Epithelial cell of esophagus (primary cell): Measurements from ENCODE around the gene KLHL42.

Source experiments
- DNase-seq: peaks from one replicate; pipeline ENCODE4 v3.0.0; 2010; ENCODE audit warnings: low read depth
- H3K4me3 ChIP-seq: 2 replicates; pipeline ENCODE4 v1.5.1; 2011; ENCODE audit warnings: mild to moderate bottlenecking, low read length, control low read depth
- TF ChIP-seq, protein P1 (sequence below): IDR thresholded peaks from 2 replicates; pipeline ENCODE4 v1.5.1; 2011; ENCODE audit warnings: low read depth, mild to moderate bottlenecking, low read length, control low read depth, inconsistent platforms; ENCODE audit not compliant: insufficient read depth; ENCODE audit errors: missing control alignments

The KLHL42 gene

DNA sequence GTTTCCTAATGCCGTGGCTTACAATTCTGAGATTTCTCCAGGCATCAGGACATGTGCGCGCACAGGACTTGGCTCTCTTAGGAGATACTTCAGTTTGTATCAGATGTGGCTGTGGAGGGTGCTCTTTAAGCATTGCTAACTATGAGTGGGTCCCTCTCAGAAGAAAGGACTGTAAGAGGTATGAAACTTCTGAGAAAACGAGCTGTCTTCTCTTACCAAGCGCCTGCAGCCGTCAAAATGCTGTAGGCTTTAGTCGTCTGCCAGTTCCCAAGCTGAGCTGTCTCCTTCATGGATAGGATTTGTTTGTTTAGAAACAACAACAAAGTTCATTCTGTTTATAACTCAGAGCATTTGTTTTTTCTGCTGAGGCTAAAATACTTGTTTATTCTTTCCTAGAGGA, 16.1 kb downstream of the KLHL42 start:
- no peak overlapping the region for H3K4me3 ChIP-seq
- no peak for DNase-seq
- TF ChIP-seq, protein P1, sequence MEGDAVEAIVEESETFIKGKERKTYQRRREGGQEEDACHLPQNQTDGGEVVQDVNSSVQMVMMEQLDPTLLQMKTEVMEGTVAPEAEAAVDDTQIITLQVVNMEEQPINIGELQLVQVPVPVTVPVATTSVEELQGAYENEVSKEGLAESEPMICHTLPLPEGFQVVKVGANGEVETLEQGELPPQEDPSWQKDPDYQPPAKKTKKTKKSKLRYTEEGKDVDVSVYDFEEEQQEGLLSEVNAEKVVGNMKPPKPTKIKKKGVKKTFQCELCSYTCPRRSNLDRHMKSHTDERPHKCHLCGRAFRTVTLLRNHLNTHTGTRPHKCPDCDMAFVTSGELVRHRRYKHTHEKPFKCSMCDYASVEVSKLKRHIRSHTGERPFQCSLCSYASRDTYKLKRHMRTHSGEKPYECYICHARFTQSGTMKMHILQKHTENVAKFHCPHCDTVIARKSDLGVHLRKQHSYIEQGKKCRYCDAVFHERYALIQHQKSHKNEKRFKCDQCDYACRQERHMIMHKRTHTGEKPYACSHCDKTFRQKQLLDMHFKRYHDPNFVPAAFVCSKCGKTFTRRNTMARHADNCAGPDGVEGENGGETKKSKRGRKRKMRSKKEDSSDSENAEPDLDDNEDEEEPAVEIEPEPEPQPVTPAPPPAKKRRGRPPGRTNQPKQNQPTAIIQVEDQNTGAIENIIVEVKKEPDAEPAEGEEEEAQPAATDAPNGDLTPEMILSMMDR: no peak

DNA sequence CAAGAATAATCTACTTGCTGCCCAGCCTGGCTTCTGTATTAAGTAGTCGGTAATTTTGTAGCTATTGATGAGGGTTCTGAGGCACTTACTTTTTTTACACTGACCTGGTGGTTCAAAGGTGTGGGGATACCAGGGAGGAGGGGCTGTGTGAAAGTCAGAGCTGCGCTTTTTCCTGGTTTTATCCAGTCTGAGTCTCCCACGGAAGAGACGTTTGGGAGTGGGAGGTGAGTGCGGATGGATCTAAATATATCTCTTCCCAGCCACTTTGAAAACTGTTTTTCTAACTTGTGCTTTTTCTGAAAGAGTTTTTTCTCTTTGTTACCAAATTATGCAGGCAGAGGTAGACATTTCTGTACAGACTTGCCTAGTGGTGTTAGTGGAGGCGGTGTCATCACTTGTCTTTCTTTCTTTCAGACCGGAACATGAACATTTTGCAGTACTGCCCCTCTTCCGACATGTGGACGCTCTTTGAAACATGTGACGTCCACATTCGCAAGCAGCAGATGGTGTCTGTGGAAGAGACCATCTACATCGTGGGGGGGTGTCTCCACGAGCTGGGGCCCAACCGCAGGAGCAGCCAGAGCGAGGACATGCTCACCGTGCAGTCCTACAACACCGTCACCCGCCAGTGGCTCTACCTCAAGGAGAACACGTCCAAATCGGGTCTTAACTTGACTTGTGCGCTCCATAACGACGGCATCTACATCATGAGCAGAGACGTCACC, 17.4 kb downstream of the KLHL42 start:
- TF ChIP-seq, protein P1: no peak

DNA sequence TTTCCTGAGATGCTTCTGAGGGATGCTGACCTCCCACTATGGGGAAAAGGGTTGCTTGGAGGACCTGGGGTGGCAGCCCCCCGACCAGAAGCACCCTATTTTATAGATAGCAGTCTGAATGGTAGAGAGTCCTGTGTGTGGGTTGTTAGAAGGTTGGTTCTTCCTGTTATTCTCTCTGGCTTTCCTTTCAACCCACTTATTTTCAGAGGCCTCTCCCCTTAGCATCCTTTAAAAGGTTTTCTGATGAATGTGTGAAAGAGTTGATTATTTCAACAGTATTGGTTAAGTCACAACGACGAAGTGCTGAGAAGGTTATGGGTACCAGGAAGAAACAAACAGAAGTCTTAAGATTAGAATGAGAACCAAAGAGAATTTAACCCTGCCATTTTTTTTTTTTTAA, 20.8 kb downstream of the KLHL42 start:
- TF ChIP-seq, protein P1: no peak
- no peak for DNase-seq

More for the DNA sequence above, 17.4 kb downstream of the KLHL42 start:
- H3K4me3 ChIP-seq: no peak overlapping the region
- no peak for DNase-seq

DNA sequence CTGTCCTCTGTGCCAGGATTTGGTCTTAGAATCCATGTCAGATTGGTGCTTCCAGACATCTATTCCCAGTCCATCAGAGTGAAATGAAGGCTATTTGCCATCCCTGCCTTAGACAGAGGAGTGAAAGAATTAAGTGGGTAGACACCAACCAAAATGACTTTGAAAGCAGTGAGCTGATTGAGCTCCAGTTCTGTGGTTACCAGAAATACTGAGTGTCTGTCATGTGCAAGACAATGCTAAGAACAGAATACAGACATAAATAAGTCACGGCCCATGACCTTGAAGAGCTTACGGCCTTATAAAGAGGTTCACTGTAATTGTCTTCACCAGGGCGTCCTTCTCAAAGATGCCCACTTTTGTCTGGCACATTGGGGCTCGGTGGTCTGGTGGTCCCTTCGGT, 21.6 kb downstream of the KLHL42 start:
- TF ChIP-seq, protein P1: no peak
- no peak overlapping the region for H3K4me3 ChIP-seq
- no peak for DNase-seq

More for the DNA sequence above, 20.8 kb downstream of the KLHL42 start:
- H3K4me3 ChIP-seq: no peak overlapping the region

DNA sequence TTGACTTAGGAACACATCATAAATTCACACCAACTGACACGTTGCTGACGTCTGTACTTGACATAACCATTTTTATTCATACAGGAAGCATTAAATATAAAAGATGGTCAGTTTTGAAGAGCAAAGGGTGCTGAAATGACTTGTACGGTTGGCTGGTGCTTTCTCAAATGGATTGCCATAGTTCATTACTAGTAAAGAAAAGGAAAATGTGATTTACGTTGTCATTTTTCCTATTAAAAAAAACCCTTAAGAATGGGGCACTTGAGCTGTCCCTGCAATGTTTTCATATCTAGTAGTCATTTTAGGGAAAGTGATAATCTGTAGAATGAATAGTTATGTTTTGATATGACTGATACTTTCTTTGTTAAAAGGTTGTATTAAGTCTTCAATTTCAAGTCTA, 22.5 kb downstream of the KLHL42 start:
- TF ChIP-seq, protein P1: no peak
- DNase-seq: no peak
- H3K4me3 ChIP-seq: no peak overlapping the region

DNA sequence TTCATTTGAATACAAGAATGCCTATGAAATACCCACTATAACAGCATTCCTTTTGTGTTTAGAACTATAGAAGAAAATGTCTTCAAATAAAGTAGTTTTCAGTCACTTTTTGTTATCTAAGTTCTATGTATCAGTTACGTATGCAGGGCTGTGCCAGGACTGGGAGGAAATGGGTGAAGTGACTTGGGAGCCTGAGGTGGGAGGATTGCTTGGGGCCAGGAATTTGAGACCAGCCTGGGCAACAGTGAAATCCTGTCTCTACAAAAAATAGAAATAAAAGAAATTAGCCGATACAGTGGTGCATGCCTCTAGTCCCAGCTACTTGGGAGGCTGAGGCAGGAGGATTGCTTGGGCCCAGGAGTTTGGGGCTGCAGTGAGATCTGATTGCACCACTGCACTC, 22.9 kb downstream of the KLHL42 start:
- H3K4me3 ChIP-seq: no peak overlapping the region
- TF ChIP-seq, protein P1: no peak
- no peak for DNase-seq

DNA sequence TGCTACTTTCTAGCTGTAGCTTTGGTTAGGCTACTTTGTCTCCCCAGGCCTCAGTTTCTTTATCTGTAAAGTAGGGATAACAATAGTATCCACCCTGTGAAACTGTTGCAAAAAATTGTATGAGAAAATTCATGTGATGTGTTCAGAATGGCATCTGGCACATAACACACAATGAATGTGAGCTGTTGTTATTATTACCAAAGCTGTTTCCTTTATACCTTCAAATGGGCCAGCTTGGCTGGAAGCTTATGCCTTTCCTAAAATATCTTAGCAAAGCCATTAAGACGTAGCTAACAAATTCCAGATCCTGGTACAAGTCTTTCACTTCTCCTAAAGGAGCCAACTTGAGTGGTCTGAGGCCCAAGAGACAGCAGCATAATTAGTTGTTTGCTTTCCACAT, 25.2 kb downstream of the KLHL42 start:
- no peak overlapping the region for H3K4me3 ChIP-seq
- TF ChIP-seq, protein P1: no peak
- DNase-seq: no peak
